ENCODE measurements around the gene CDKN1C. TPM values are rescaled to one million over a fixed set of nuclear protein-coding genes. Genes with fewer than 3 reads are reported as not detected.

CDKN1C gene
- total RNA-seq, 1 donor from 2014 or later, result 140 TPM

DNA sequence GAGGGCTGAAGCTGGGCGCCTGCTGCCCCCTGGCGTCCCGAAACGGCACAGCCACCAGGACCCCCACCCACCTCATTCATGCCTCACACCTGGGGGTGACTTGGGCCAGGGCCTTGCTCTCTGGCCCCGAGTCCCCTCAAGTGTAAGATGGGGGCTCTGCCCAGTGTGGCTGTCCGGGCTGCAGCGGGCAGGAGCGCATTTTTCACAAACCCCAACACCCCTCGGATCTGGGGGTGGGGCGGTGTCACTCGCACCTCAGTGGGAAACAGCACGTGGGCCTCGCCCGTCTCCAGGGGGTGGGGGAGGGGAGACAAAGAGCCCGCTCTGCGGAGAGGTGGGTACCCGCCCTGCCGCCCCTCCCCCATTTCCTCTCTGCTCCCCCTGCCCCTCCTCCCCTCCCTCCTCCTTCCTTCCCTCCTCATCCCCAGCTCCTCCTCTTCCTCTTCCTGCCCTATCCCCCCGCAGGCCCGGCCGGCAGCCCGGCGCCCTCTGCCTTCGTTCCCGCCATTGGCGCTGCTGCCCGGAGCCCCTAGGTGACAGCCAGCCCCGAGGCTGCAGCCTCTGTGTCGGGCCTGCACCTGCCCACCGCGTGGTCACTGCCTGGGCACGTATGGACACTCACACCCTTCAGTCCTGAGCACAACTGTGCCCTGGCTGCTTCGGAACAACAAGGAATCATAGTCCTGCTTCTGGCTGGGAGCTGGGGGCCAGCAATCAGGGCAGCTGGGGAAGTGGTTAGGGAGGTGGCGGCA is 6.8 kb upstream of the CDKN1C start:
- Mint-ChIP-seq H3K27me3 (peaks cover 3% of the 10 kb centered on the region), H3K9me3 (no peaks in the 10 kb centered on the region), H3K27ac (no peak overlapping the region), H3K4me3 (peak overlapping the region; percentile 84), H3K36me3 (no peaks in the 10 kb centered on the region), H3K4me1 (ENCODE audit: unreplicated experiment) (peaks cover 7% of the 10 kb centered on the region)
- no peak for DNase-seq (ENCODE audit: extremely low spot score, unreplicated experiment)
- TF ChIP-seq, protein P1, sequence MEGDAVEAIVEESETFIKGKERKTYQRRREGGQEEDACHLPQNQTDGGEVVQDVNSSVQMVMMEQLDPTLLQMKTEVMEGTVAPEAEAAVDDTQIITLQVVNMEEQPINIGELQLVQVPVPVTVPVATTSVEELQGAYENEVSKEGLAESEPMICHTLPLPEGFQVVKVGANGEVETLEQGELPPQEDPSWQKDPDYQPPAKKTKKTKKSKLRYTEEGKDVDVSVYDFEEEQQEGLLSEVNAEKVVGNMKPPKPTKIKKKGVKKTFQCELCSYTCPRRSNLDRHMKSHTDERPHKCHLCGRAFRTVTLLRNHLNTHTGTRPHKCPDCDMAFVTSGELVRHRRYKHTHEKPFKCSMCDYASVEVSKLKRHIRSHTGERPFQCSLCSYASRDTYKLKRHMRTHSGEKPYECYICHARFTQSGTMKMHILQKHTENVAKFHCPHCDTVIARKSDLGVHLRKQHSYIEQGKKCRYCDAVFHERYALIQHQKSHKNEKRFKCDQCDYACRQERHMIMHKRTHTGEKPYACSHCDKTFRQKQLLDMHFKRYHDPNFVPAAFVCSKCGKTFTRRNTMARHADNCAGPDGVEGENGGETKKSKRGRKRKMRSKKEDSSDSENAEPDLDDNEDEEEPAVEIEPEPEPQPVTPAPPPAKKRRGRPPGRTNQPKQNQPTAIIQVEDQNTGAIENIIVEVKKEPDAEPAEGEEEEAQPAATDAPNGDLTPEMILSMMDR (conservative IDR thresholded peaks at IDR 0.05), result peak; percentile 100

DNA sequence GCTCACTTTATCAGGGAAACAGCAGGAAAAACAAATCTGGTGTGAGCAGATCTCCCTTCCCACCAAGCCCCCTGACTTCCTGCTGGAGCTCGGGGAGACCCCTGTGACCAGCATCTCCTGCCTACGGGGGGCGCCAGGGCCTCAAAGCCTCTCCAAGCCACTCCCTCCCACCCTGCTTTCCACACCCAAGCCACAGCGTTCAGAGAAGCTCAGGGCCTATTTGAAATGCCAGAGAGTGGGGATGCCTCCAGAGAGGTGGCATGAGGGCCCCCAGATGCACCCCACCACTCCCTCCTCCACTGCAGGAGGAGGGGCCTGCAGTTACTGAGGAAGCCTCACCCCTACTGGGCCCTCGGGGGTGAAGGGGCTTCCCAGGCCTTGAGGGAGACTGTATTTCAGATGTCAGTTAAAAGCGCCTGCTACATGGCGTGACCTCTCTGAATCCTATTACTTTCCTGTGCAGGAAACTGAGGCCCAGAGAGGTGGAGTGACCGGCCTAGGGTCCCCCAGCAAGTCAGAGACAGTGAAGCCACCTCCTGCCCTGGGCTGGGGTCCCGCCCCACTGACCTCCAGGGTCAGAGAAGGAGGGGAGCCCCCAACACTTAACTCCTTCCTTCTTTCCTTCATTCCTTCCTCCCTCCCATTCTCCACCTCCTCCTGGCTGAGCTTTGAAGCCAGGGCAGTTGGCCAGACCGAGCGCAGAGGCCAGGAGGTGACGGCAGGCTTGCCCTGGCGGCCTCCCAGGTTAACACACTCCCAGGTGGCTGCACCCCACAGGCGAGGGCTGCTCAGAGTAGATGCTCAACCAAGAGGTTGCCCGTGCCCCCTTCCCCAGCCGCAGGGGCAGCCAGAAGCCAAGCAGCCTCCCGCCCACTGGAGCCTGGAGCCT is 6.0 kb upstream of the CDKN1C start:
- no peak overlapping the region for H3K4me3 Mint-ChIP-seq
- no peaks in the 10 kb centered on the region for H3K36me3 Mint-ChIP-seq
- peaks cover 3% of the 10 kb centered on the region for H3K27me3 Mint-ChIP-seq
- peaks cover 7% of the 10 kb centered on the region for H3K4me1 Mint-ChIP-seq (ENCODE audit: unreplicated experiment)
- no peak for DNase-seq (ENCODE audit: extremely low spot score, unreplicated experiment)
- TF ChIP-seq, protein P1 (conservative IDR thresholded peaks at IDR 0.05), result no peak
- H3K9me3 Mint-ChIP-seq, result no peaks in the 10 kb centered on the region
- H3K27ac Mint-ChIP-seq, result no peak overlapping the region

GRCh38 chr11:2890466-2891294 is 5.1 kb upstream of the CDKN1C start:
- no peaks in the 10 kb centered on the region for H3K36me3 Mint-ChIP-seq
- H3K27me3 Mint-ChIP-seq, result peaks cover 3% of the 10 kb centered on the region
- H3K27ac Mint-ChIP-seq, result no peak overlapping the region
- no peak overlapping the region for H3K4me3 Mint-ChIP-seq
- TF ChIP-seq, protein P1 (conservative IDR thresholded peaks at IDR 0.05), result no peak
- no peak for DNase-seq (ENCODE audit: extremely low spot score, unreplicated experiment)
- H3K9me3 Mint-ChIP-seq, result no peaks in the 10 kb centered on the region
- H3K4me1 Mint-ChIP-seq (ENCODE audit: unreplicated experiment), result peaks cover 7% of the 10 kb centered on the region

GRCh38 chr11:2889362-2890273 is 4.0 kb upstream of the CDKN1C start:
- no peak for DNase-seq (ENCODE audit: extremely low spot score, unreplicated experiment)
- H3K4me3 Mint-ChIP-seq, result no peak overlapping the region
- peaks cover 3% of the 10 kb centered on the region for H3K27me3 Mint-ChIP-seq
- H3K9me3 Mint-ChIP-seq, result no peaks in the 10 kb centered on the region
- no peak overlapping the region for H3K27ac Mint-ChIP-seq
- no peaks in the 10 kb centered on the region for H3K36me3 Mint-ChIP-seq
- TF ChIP-seq, protein P1 (conservative IDR thresholded peaks at IDR 0.05), result no peak
- peaks cover 7% of the 10 kb centered on the region for H3K4me1 Mint-ChIP-seq (ENCODE audit: unreplicated experiment)

Data from type B pancreatic cell (in vitro differentiated cells).